Muscle layer of duodenum (tissue), 2 donors: ENCODE measurements around the gene SPARCL1.

Experiments
- H3K27ac ChIP-seq: one replicate; pipeline ENCODE4 v1.7.0; 2013; ENCODE audit warnings: mild to moderate bottlenecking, low read length
- H3K27me3 ChIP-seq: one replicate; pipeline ENCODE4 v1.7.0; 2013; ENCODE audit warnings: low read depth, mild to moderate bottlenecking, control low read depth, low read length
- H3K36me3 ChIP-seq, 2 donors: one replicate each; pipeline ENCODE4 v1.7.0; 2013; ENCODE audit warnings: low read length in 2 of 2, control low read depth in 1 of 2, mild to moderate bottlenecking in 1 of 2; ENCODE audit not compliant: insufficient read depth in 2 of 2, control insufficient read depth in 1 of 2
- H3K4me1 ChIP-seq, 2 donors: one replicate each; pipeline ENCODE4 v1.7.0; 2013; ENCODE audit warnings: low read length in 2 of 2, mild to moderate bottlenecking in 2 of 2, control low read depth in 1 of 2, moderate library complexity in 1 of 2; ENCODE audit not compliant: insufficient read depth in 2 of 2, control insufficient read depth in 1 of 2
- H3K4me3 ChIP-seq, 2 donors: one replicate each; pipeline ENCODE4 v1.7.0; 2013; ENCODE audit warnings: low read length in 2 of 2, low read depth in 1 of 2, mild to moderate bottlenecking in 1 of 2
- H3K9me3 ChIP-seq, 2 donors: one replicate each; pipeline ENCODE4 v1.7.0; 2013; ENCODE audit warnings: low read length in 2 of 2, control low read depth in 1 of 2, mild to moderate bottlenecking in 1 of 2; ENCODE audit not compliant: control insufficient read depth in 1 of 2
- donor health status: healthy.

Gene SPARCL1

GRCh38 chr4:87557348-87557747 lies 28.2 kb upstream of the SPARCL1 start:
- Histone ChIP-seq H3K27ac (no peak overlapping the region), H3K9me3 (no peaks in the 10 kb centered on the region), H3K27me3 (no peaks in the 10 kb centered on the region), H3K4me3 (no peak overlapping the region), H3K36me3 (no peaks in the 10 kb centered on the region), H3K4me1 (no peaks in the 10 kb centered on the region)

GRCh38 chr4:87555773-87556619 lies 26.8 kb upstream of the SPARCL1 start:
- Histone ChIP-seq H3K9me3 (no peaks in the 10 kb centered on the region), H3K4me1 (no peaks in the 10 kb centered on the region), H3K36me3 (no peaks in the 10 kb centered on the region), H3K4me3 (no peak overlapping the region), H3K27me3 (no peaks in the 10 kb centered on the region), H3K27ac (no peak overlapping the region)

GRCh38 chr4:87553182-87553581 lies 24.0 kb upstream of the SPARCL1 start:
- H3K27me3 ChIP-seq, result no peaks in the 10 kb centered on the region
- no peak overlapping the region for H3K27ac ChIP-seq
- no peaks in the 10 kb centered on the region for H3K4me1 ChIP-seq
- H3K36me3 ChIP-seq, result no peaks in the 10 kb centered on the region
- H3K4me3 ChIP-seq, result no peak overlapping the region
- H3K9me3 ChIP-seq, result no peaks in the 10 kb centered on the region

- no peaks in the 10 kb centered on the region for H3K36me3 ChIP-seq
- H3K4me3 ChIP-seq, result no peak overlapping the region
- H3K27me3 ChIP-seq, result no peaks in the 10 kb centered on the region
- H3K4me1 ChIP-seq, result no peaks in the 10 kb centered on the region
- H3K27ac ChIP-seq, result no peak overlapping the region
- H3K9me3 ChIP-seq, result no peaks in the 10 kb centered on the region
Observed at GRCh38 chr4:87551361-87551760, 22.2 kb upstream of the SPARCL1 start.

DNA sequence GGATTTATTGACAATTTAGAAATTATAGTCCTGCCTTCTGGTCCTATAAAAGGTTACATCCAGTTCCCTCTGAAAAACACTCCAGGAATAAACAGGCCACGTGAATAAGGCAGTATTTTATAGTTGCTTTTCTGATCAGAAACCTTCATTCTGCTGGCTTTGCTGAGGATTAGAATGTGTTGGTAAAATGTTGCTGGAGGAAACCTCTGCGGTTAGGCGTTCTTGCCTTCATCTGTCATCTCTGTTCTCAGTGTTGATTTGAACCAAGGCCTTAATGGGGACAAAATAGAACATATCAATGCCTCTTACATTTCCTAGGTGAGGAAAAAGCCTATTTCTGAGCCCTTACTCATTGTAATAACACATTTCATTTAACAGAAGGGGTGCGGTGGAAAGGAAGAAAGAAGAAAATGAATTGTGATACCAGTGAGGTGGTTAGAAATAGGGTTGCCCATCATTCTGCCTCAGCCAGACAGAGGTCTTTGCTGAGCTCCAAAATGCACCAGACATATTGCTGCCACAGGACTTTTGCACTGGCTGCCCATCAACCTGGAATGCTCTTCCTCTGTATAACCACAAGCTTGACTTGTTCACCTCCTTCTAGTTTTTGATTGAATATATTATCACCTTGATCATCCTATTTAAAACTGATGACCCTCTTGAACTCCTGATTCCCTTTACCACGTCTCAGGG lies 18.0 kb upstream of the SPARCL1 start:
- Histone ChIP-seq H3K4me3 (no peak overlapping the region), H3K36me3 (no peaks in the 10 kb centered on the region), H3K27me3 (no peaks in the 10 kb centered on the region), H3K9me3 (no peaks in the 10 kb centered on the region), H3K27ac (no peak overlapping the region), H3K4me1 (peaks cover 0 to under 1% of the 10 kb centered on the region in 2 donors)

GRCh38 chr4:87545052-87545451 lies 15.9 kb upstream of the SPARCL1 start:
- Histone ChIP-seq H3K9me3 (no peaks in the 10 kb centered on the region), H3K36me3 (no peaks in the 10 kb centered on the region), H3K4me3 (no peak overlapping the region), H3K27me3 (no peaks in the 10 kb centered on the region), H3K27ac (no peak overlapping the region), H3K4me1 (peaks cover 0 to 4% of the 10 kb centered on the region in 2 donors)

DNA sequence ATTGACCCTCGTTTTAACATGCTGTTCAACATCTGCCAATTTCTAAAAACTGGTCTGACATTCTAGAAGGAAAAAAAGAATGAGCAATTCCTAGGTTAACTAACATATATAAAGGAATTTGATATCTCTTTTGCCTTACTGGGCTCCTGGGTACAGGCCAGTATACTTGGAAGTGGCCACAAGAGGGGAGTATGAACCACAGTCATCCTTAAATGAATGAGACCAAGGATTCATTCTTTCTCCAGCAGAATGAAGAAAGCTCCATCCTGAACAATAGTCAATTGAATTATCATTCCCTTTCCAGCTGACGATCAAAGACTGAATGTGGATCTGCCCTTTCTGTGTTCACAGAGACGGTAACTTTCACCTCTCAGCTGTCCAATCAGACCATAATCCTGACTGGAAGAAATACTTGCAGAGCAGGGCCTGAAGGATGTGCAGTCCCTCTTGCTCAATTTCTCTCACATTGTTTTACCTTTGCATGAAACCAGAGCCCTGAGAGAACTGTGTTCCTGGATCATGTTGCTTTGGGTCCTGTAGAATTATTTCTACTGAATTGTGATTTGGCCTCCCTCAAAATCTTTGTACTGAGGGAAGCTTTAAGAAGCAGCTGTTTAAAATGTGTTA lies 14.8 kb upstream of the SPARCL1 start:
- Histone ChIP-seq H3K27me3 (no peaks in the 10 kb centered on the region), H3K4me1 (peaks cover 0 to 4% of the 10 kb centered on the region in 2 donors), H3K36me3 (no peaks in the 10 kb centered on the region), H3K27ac (no peak overlapping the region), H3K4me3 (no peak overlapping the region), H3K9me3 (no peaks in the 10 kb centered on the region)

GRCh38 chr4:87542734-87543312 lies 13.6 kb upstream of the SPARCL1 start:
- H3K4me1 ChIP-seq, result peaks cover 0 to 4% of the 10 kb centered on the region in 2 donors
- H3K36me3 ChIP-seq, result no peaks in the 10 kb centered on the region
- no peaks in the 10 kb centered on the region for H3K9me3 ChIP-seq
- no peaks in the 10 kb centered on the region for H3K27me3 ChIP-seq
- H3K27ac ChIP-seq, result peak overlapping the region; percentile 67
- no peak overlapping the region for H3K4me3 ChIP-seq

- no peak overlapping the region for H3K4me3 ChIP-seq
- no peaks in the 10 kb centered on the region for H3K9me3 ChIP-seq
- peaks cover 0 to 4% of the 10 kb centered on the region in 2 donors for H3K4me1 ChIP-seq
- no peaks in the 10 kb centered on the region for H3K27me3 ChIP-seq
- H3K36me3 ChIP-seq, result no peaks in the 10 kb centered on the region
- H3K27ac ChIP-seq, result peak overlapping the region; percentile 67
Observed at GRCh38 chr4:87541956-87542709, 13.0 kb upstream of the SPARCL1 start.

DNA sequence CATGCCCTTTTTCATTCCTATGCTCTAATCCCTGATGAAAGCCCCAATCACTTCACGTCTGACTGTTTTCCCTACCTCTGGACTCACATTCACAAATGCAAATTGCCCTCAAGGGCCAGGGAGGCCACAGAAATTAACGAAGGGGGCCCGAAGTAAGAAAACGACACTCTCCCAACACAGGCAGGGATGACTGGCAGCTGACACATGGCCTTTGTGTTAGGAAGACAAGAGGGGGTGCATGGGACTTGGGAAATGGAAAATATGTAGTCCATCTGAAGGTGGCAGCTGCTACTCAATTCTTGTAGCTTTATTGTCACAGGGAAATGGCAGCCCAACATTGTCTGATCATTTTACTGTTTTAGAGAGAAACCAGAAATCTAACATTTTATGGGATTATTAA lies 12.3 kb upstream of the SPARCL1 start:
- Histone ChIP-seq H3K4me3 (no peak overlapping the region), H3K27ac (peak overlapping the region; percentile 67), H3K27me3 (no peaks in the 10 kb centered on the region), H3K36me3 (no peaks in the 10 kb centered on the region), H3K9me3 (peaks cover 0 to 2% of the 10 kb centered on the region in 2 donors), H3K4me1 (peaks cover 0 to 4% of the 10 kb centered on the region in 2 donors)
